Measurements from ENCODE around the gene PDZRN4. TPM values are rescaled to one million over a fixed set of nuclear protein-coding genes. Genes with fewer than 3 reads are reported as not detected.
"Not testable (repeated sequence)": the region's sequence is repeated elsewhere in the genome, so short reads cannot be mapped to it uniquely, and the experiment has no call there.

The PDZRN4 gene
- total RNA-seq, 4 donors from 2014 or later: 0.42 to 4.4 (median 2.4) TPM

DNA sequence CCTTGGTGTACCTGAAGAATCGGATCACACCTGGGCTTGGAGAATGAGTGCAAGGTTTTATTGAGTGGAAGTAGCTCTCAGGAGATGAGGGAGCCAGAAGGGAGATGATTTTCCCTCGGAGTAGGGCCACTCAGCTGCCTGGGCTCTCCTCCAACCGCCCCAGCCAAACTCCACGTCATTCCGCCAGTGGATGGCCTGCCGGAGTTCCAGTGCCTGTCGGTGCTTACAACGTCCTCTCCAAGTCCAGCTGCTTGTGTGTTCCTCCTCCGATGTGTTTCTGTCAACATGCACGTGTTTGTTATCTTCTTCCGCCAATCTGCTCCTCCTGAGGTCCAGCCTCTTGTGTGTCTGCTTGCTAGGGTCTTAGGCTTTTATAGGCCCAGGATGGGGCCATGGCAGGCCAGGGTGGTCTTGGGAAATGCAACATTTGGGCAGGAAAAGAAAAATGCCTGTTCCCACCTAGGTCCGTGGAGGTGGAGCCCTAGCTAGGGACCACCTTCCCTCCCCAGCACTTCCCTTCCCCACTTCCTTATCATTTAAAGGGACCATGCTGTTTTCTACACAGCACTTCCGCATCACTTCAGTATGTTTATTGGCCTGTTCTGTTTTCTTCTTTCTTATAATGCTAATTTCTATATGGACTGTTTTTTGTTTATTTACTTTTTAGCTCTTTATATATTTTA lies 343.2 kb downstream of the PDZRN4 start:
- TF ChIP-seq, protein P1, sequence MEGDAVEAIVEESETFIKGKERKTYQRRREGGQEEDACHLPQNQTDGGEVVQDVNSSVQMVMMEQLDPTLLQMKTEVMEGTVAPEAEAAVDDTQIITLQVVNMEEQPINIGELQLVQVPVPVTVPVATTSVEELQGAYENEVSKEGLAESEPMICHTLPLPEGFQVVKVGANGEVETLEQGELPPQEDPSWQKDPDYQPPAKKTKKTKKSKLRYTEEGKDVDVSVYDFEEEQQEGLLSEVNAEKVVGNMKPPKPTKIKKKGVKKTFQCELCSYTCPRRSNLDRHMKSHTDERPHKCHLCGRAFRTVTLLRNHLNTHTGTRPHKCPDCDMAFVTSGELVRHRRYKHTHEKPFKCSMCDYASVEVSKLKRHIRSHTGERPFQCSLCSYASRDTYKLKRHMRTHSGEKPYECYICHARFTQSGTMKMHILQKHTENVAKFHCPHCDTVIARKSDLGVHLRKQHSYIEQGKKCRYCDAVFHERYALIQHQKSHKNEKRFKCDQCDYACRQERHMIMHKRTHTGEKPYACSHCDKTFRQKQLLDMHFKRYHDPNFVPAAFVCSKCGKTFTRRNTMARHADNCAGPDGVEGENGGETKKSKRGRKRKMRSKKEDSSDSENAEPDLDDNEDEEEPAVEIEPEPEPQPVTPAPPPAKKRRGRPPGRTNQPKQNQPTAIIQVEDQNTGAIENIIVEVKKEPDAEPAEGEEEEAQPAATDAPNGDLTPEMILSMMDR (IDR thresholded peaks at IDR 0.05): no peak
- TF ChIP-seq EP300 (IDR thresholded peaks at IDR 0.05) (no peak), POLR2AphosphoS5 (IDR thresholded peaks at IDR 0.05) (no peak), POLR2A (IDR thresholded peaks at IDR 0.05) (no peak)
- 92% methylated on average over 13 of the region's 13 CpGs for WGBS
- DNase-seq (ENCODE audit: low spot score in 2 of 2): no peak
- no peak overlapping the region for H3K27ac ChIP-seq
- H3K27me3 ChIP-seq: no peaks in the 10 kb centered on the region
- H3K4me1 ChIP-seq: no peaks in the 10 kb centered on the region
- H3K9me3 ChIP-seq: no peaks in the 10 kb centered on the region
- no peaks in the 10 kb centered on the region for H3K36me3 ChIP-seq
- H3K4me3 ChIP-seq: no peak overlapping the region

DNA sequence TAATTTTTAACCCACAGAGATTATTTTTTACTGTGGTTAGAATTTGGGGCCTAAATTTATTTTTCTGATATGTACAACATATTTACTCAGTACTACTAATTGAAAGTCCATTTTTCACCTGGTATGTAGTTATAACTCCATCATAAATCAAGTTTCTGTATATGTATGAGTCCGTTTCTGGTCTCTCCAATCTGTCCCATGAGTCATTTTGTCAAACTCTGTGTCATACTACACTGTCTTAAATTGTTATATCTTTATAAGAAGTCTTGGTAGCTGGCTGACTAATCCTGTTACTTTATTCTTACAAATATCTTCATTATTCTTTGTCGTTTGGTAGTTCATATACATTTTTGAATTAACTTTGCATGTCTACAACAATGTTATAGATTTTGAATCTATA lies 344.0 kb downstream of the PDZRN4 start:
- no peak for TF ChIP-seq POLR2AphosphoS5 (IDR thresholded peaks at IDR 0.05)
- no peaks in the 10 kb centered on the region for H3K36me3 ChIP-seq
- DNase-seq (ENCODE audit: low spot score in 2 of 2): no peak
- no peak overlapping the region for H3K4me3 ChIP-seq
- no peaks in the 10 kb centered on the region for H3K27me3 ChIP-seq
- WGBS: 85% methylated on average over 2 of the region's 2 CpGs
- no peaks in the 10 kb centered on the region for H3K4me1 ChIP-seq
- H3K27ac ChIP-seq: no peak overlapping the region
- no peaks in the 10 kb centered on the region for H3K9me3 ChIP-seq

DNA sequence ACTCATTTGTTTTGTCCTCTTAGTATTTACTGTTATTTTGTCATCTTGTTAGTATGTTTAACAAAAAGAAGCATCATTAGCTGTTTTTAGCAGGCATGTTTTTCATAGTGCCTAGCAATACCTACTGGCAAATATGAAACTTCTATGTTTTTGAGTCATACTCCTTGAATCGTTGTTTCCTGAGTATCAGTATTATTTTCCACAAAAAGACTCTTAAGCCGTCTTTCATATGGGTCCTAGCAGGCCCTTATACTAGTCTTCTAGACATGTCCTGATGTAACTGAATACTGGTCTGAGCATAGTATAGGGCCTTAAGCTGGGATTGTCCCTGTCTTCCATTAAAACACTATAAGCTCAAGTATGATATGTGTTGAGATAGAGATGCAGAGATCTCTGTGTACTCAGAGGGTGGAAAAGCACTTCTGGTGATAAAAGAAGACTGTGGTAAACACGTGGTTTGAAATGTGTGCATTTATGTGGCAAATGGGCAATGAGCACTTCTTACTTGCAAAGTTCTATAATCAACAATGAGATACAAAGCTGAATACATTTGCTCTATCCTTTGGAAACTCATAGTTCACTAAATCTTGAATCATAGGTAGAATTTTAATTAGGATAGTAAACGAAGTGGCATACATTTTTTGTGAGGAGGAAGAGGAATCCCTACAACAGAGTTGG lies 348.8 kb downstream of the PDZRN4 start:
- WGBS: 78% methylated on average over 4 of the region's 4 CpGs
- no peaks in the 10 kb centered on the region for H3K27me3 ChIP-seq
- H3K9me3 ChIP-seq: no peaks in the 10 kb centered on the region
- no peak for TF ChIP-seq POLR2A (IDR thresholded peaks at IDR 0.05)
- H3K4me1 ChIP-seq: no peaks in the 10 kb centered on the region
- H3K36me3 ChIP-seq: no peaks in the 10 kb centered on the region
- H3K4me3 ChIP-seq: no peak overlapping the region
- no peak overlapping the region for H3K27ac ChIP-seq
- DNase-seq (ENCODE audit: low spot score in 2 of 2): no peak

DNA sequence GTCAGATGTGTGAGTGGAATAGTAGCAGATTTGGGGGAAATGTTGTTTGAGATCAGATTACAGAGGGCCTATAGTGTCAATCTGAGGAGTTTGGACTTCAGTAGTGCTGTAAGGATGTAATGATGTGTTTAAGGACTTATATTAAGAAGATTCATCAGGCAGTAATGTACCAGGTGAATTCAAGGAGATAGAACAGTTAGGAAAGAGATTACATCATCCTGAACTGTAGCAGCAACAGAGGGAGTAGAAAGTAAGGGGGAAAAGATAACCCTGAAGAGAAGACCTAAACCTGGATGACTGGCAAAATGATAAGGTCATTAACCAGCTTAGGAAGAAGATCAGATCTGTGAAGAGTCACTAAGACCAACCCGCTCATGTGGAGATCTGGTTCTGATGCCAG lies 349.4 kb downstream of the PDZRN4 start:
- 57% methylated on average over 1 of the region's 1 CpG for WGBS
- Histone ChIP-seq H3K4me1 (no peaks in the 10 kb centered on the region), H3K9me3 (no peaks in the 10 kb centered on the region), H3K27me3 (no peaks in the 10 kb centered on the region), H3K36me3 (no peaks in the 10 kb centered on the region), H3K4me3 (no peak overlapping the region), H3K27ac (no peak overlapping the region)
- DNase-seq (ENCODE audit: low spot score in 2 of 2): no peak
- TF ChIP-seq, protein P1 (IDR thresholded peaks at IDR 0.05): no peak
- no peak for TF ChIP-seq POLR2AphosphoS5 (IDR thresholded peaks at IDR 0.05)

DNA sequence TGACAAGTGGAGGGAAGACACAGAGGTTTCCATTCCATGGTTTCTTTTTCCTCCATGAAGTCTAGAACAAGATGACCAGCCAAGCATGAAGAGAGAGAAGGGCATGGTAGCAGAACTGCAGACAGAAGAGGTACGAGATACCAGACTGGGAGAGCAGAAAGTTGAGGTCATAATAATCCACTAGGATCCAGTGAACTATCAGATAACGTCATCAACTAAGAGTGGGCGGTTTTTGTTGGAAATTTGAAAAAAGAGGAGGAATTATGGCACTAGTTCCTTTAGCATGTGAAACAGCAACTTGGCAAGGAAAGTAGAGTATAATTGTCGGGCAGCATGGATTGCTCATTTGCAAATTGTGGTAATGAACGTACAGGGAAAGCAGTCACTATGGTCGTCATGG lies 357.6 kb downstream of the PDZRN4 start:
- TF ChIP-seq EP300 (IDR thresholded peaks at IDR 0.05) (no peak), POLR2A (IDR thresholded peaks at IDR 0.05) (no peak), POLR2AphosphoS5 (IDR thresholded peaks at IDR 0.05) (no peak)
- TF ChIP-seq, protein P1 (IDR thresholded peaks at IDR 0.05): no peak
- Histone ChIP-seq H3K27me3 (no peaks in the 10 kb centered on the region), H3K9me3 (no peaks in the 10 kb centered on the region), H3K4me3 (no peak overlapping the region), H3K36me3 (no peaks in the 10 kb centered on the region), H3K4me1 (no peaks in the 10 kb centered on the region), H3K27ac (no peak overlapping the region)
- no peak for DNase-seq (ENCODE audit: low spot score in 2 of 2)
- 78% methylated on average over 6 of the region's 6 CpGs for WGBS

DNA sequence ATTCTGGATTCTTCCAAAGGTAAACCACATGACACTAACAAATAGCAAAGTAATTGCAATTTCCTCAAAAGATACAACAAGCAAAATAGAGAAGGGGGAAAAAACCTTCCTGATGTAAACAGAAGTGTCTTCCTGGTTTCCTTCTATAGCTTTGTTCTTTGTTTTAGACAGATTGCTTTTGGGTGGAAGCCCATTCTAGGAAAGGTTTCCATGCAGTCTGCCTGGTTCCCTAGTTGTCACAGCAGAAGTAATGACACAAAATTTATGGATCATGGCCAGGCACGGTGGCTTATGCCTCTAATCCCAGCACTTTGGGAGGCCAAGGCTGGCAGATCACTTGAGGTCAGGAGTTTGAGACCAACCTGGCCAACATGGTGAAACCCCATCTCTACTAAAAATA lies 359.0 kb downstream of the PDZRN4 start:
- not testable (repeated sequence) for H3K9me3 ChIP-seq; H3K27ac ChIP-seq; H3K4me1 ChIP-seq; DNase-seq (ENCODE audit: low spot score in 2 of 2); H3K27me3 ChIP-seq; H3K36me3 ChIP-seq; H3K4me3 ChIP-seq
- WGBS: 31% methylated on average over 1 of the region's 1 CpG

DNA sequence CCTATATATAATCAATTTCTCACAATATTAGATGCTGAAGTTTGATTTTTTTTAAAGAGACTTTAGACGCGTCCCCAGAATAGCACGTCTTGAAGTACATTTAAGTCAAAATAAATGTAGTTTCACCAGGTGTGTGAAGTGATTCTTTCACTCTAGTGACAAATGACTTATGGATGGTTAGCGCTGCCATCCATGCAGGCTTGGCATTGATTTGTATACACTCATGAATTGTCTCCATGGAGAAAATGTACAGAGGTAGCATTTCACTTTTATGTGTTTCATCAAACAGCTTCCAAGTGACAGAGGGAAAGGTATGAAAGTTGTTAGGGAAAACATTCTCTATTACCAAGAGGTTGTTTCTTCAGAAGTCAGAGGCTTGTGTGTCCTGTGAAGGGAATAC lies 360.8 kb downstream of the PDZRN4 start:
- Histone ChIP-seq H3K4me3 (no peak overlapping the region), H3K36me3 (no peaks in the 10 kb centered on the region), H3K4me1 (no peaks in the 10 kb centered on the region), H3K9me3 (no peaks in the 10 kb centered on the region), H3K27me3 (no peaks in the 10 kb centered on the region), H3K27ac (no peak overlapping the region)
- TF ChIP-seq EP300 (IDR thresholded peaks at IDR 0.05) (no peak), POLR2AphosphoS5 (IDR thresholded peaks at IDR 0.05) (no peak), POLR2A (IDR thresholded peaks at IDR 0.05) (no peak)
- TF ChIP-seq, protein P1 (IDR thresholded peaks at IDR 0.05): no peak
- DNase-seq (ENCODE audit: low spot score in 2 of 2): no peak
- WGBS: 89% methylated on average over 4 of the region's 4 CpGs

Measured in suprapubic skin (tissue), 4 donors.